Transverse colon (tissue), 3 donors: ENCODE measurements around the gene GSC.

ENCODE experiments used
- CTCF ChIP-seq, 5 experiments: fragments of 200-600 bp in 3 of 5; fragments of 450-650 bp in 2 of 5; sonication (generic) in 3 of 5; IDR thresholded peaks; 1 replicate in 2 of 5; 2 replicates in 3 of 5; pipeline ENCODE4 v1.5.1; 2016 to 2017; ENCODE audit warnings: antibody characterized with exemption in 5 of 5, inconsistent platforms in 3 of 5, mild to moderate bottlenecking in 2 of 5, moderate library complexity in 1 of 5
- EP300 ChIP-seq: sonication (generic); formaldehyde crosslinking; IDR thresholded peaks from one replicate; pipeline ENCODE4 v1.6.1; 2017; ENCODE audit warnings: antibody characterized with exemption, low read depth
- POLR2A ChIP-seq: fragments of 450-650 bp; IDR thresholded peaks from one replicate; pipeline ENCODE4 v1.6.1; 2016; ENCODE audit warnings: antibody characterized with exemption, mild to moderate bottlenecking, moderate library complexity

GRCh38 chr14:94774344-94775090 is 4.6 kb upstream of the GSC start:
- TF ChIP-seq CTCF (IDR thresholded peaks at IDR 0.05) = no peak
- TF ChIP-seq POLR2A = no peak
- TF ChIP-seq EP300 = no peak
